HG02852 (cell line): ENCODE results near the gene SMU1.
"Not testable (repeated sequence)": the region's sequence is repeated elsewhere in the genome, so short reads cannot be mapped to it uniquely, and the experiment has no call there.

ENCODE experiments used
- ATAC-seq: cut with Tn5 transposase; IDR thresholded peaks from one replicate; pipeline ENCODE4 v1.9.1; 2021; ENCODE audit warnings: mild to moderate bottlenecking, moderate library complexity; ENCODE audit not compliant: unreplicated experiment

SMU1 gene

DNA sequence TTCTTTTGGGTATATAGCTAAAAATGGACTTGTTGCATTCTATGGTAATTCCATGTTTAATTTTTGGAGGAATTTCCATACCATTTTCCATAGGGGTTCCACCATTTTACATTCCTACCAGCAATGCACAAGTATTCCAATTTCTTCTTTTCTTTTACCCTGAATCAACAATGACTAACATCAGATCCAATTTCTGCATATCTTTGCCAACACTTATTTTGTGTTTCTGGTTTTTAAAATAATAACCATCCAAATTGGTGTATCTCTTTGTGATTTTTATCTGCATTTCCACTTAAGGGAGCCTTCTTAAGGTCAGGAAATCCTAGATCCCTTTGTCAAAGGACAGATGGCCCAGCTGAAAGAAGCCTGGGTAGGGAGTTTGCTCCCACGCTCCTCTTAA, 29.5 kb upstream of the SMU1 start:
- no peak for ATAC-seq

DNA sequence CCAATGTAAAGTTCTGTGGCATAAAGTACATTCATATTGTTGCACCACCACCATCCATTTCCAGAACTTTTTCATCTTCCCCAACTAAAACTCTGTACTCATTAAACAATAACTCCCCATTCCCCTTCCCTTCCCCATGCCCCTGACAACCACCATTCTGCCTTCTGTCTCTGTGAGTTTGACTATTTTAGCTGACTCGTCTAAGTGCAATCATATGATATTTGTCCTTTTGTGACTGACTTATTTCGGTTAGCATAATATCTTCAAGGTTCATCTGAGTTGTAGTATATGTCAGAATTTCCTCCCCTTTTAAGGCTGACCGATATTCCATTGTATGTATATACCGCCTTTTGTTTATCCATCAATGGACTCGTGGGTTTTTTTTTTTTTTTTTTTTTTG, 29.0 kb upstream of the SMU1 start:
- ATAC-seq = no peak

- no peak for ATAC-seq
These were observed 27.9 kb upstream of the SMU1 start for GRCh38 chr9:33104401-33104800.

GRCh38 chr9:33103501-33104281, 27.2 kb upstream of the SMU1 start:
- ATAC-seq = no peak

- ATAC-seq = no peak
These were observed 26.2 kb upstream of the SMU1 start for GRCh38 chr9:33102551-33103210.

- ATAC-seq = no peak
These were observed 24.9 kb upstream of the SMU1 start for GRCh38 chr9:33101104-33101951.

DNA sequence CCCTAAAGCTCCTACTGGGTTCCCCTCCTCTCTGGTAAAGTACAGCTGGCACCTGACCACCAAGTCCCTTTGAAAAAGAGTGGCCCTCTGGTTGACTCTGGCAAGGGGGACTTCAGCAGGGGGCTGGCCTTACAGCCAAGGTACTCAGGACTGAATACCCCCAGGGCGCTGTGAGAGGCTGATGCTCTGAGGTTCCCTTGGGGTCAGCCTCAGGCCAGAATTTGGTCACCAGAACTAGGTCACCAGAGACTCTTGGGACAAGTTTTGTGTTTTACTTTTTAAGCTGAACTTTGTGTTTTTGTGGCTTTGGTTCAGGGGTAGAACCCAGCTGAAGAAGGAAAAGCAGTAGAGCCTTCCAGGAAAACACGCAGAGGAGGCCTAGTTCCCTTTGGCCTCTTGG, 23.3 kb upstream of the SMU1 start:
- no peak for ATAC-seq

DNA sequence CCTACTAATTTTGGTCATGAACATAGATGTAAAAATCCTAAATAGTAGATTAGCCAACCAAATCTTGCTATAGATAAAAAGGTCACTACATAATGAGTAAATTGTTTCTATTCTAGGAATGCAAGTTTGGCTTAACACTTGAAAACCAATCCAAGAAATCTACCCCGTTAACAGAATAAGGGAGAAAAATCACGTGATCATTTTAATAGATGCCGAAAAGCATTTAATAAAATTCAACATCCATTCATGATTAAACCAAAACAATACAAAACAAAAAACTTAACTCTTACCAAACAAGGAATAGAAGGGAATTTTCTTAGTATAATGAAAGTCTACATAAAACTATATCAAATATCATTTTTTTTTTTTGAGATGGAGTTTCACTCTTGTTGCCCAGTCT, 20.7 kb upstream of the SMU1 start:
- ATAC-seq = no peak

DNA sequence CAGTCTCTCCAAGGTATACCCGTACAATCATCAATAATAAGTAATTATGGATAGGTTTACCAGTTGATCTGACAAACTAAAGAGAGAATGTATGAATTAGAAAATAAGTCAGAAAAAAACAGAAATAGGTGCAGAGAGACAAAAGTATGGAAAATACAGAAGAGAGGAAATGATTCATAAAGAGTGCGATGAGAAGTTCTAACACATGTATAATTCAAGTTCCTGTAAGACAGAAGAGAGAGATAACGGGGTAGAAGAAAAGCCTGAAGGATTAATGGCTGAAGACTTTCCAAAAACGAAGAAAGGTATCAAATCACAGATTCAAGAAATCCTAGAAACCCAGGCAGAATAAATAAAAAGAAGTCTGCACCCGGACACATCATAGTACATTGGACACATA, 16.2 kb upstream of the SMU1 start:
- no peak for ATAC-seq

- ATAC-seq = not testable (repeated sequence)
These were observed 9.2 kb upstream of the SMU1 start for GRCh38 chr9:33085672-33086071.

DNA sequence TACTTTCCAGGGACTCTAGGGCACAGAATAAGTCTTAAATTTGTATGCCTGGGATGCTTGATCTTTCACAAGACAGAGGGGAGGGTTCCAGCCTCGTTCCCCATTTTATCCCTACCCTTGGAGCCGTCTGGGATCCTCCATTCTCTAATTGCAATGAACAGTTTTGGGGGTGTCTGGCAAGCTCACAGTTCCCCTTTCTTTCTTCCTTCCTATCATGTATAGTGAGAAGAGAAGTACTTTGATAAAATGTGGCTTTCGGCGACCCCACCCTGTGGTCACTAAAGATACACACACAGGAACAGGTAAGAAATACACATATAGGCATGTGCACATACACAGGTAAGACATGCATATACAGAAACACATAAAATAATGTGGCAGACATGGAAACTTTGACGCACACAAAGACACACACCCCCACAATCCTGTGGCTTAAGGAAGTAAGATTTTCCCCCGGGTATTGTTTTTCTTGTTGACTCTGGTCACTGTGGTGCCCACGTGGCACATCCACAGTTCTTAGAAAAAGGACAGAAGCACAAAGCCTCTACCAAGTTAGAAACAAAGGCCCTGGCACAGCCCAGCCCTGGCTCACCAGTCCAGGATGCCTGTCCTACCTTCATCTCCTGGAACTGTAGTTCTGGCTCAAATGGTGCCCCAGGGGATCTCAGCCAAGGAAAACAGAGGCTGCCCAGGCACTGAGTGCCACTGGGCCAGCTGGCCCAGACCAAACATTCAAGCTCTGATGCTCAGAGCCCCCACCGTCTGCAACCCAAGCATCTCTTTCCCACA, 6.3 kb upstream of the SMU1 start:
- ATAC-seq = no peak

DNA sequence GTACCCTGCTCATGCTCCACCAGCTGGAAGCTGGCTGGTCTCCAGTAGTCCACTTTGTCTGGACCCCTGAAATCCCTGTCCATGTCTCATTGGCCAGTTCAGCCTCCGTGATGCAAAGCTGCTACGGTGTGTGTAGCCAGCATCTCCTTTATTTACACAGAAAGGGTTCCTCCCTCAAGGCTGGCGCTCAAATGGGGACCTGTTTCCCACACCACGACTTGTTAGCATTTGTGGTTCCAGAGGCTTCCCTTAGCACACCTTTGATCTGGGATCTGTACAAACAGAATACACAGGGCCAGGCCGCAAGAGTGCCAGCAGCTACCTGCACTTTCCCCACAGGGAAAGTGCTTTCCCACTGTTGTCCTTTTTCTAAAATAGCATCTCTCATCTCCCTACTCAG, 5.7 kb upstream of the SMU1 start:
- no peak for ATAC-seq

DNA sequence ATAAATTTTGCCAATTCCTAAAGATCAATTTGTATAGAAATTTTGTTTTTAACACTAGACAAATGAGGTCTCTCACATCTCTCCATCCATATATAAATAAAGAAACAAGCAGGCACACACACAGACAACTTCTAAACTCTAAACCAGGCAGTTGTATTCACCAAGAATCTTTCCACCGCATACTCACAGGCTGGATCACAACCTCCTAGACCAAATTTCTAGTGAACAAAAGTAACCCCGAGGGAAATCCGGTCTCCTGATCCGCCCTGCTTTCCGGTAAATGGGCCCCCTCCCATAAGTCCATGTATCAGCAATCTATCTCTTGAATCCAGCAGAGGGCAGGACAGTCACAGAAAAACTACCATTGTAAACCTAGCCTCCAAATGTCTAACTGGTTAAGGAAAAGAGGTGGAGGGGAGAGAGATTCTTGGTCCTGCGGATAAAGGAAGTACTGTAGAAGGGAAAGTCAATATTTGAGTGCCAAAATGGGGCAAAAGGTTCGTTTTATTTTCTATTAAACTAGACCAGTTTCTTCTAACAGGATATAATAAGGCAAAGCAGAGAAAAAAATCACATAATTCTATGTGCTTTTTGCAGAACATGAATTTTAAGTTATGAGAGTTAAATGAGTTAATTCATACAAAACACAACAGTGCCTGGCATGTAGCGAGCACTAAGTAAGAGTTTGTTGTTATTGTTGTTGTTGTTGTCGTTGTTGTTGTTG, 4.8 kb upstream of the SMU1 start:
- ATAC-seq = peak; percentile 41

GRCh38 chr9:33080534-33080933, 4.1 kb upstream of the SMU1 start:
- no peak for ATAC-seq

DNA sequence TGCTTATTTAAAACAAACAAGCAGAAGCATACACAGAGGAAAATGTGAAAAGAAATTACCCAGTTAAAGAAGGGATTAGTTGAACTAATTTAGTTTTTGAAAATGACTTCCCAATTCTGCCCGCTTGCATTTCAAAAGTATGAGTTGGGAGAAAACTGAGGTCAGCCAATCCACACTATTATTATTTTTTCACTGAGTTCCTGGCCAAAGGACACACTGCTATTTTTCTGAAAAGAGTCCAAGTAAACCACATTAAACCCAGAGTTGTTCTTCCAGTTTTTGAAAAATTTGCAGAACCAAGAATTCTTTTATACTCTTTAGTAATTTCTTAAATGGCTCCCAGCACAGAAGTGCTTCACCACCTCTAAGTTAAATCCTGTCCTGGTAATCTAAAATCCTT, 7.5 kb downstream of the SMU1 start:
- ATAC-seq = no peak

- ATAC-seq = peak; percentile 80
These were observed 11.1 kb downstream of the SMU1 start for GRCh38 chr9:33065157-33066076.

DNA sequence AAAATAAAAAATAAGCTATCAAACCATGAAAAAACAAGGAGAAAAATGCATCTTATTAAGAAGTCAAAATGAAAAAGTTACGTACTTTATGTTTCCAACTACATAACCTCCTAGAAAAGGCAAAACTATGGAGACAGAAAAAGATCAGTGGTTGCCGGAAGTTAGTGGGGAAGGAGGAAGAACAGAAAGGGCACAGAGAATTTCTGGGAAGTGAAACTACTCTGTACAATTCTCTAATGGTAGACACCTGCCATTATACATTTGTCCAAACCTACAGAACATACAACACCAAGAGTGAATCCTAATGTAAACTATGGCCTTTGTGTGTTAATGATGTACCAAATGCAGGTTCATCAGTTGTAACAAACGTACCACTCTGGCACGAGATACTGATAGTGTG, 25.3 kb downstream of the SMU1 start:
- no peak for ATAC-seq

- ATAC-seq = peak; percentile 90
These were observed 26.7 kb downstream of the SMU1 start for GRCh38 chr9:33049680-33050361.

- ATAC-seq = no peak
These were observed 28.4 kb downstream of the SMU1 start for GRCh38 chr9:33048054-33048465.
